Endothelial cell of umbilical vein (primary cell): ENCODE data around the gene SLA2. TPM values are rescaled to one million over a fixed set of nuclear protein-coding genes. Genes with fewer than 3 reads are reported as not detected.

Source experiments
- BruUV-seq: library from RNA; stranded (reverse); fragments of 400-500 nt; replicated peaks from 2 replicates; lab custom pipeline; 2021; lab: Mats Ljungman, UMichigan
- CTCF ChIA-PET: fragments of 300-600, 350-600 bp; sonication (Branson Sonifier 250); formaldehyde crosslinking; loops from one replicate; lab custom pipeline; 2021; ENCODE audit warnings: antibody characterized with exemption, inconsistent platforms; lab: Charles Lee
- POLR2A ChIA-PET: fragments of 300-600, 350-600 bp; sonication (Branson Sonifier 250); formaldehyde crosslinking; loops from one replicate; lab custom pipeline; 2021; ENCODE audit warnings: antibody characterized with exemption, inconsistent platforms; lab: Charles Lee
- DNase-seq: peaks from one replicate; pipeline ENCODE4 v3.0.0-alpha.2; 2011; ENCODE audit warnings: low read depth, low spot score
- FAIRE-seq: peaks from 2 replicates; lab custom pipeline; 2011; peaks lifted over from hg19 to GRCh38; lab: Jason Lieb, UNC
- H2AFZ ChIP-seq: 2 replicates; pipeline ENCODE4 v1.6.0; 2012; ENCODE audit warnings: low read depth, low read length, control low read depth, inconsistent platforms
- H3K27ac ChIP-seq: 2 replicates; pipeline ENCODE4 v1.5.1; 2011; ENCODE audit warnings: low read depth, mild to moderate bottlenecking, control low read depth, low read length, moderate library complexity; ENCODE audit not compliant: insufficient read depth
- H3K27me3 ChIP-seq, 2 experiments: 2 replicates each; pipeline versions ENCODE4 v1.6.0 to v1.6.1; 2011; ENCODE audit warnings: low read length in 2 of 2, mixed read lengths in 1 of 2; ENCODE audit not compliant: control insufficient read depth in 2 of 2, insufficient read depth in 2 of 2
- H3K36me3 ChIP-seq, 2 experiments: 2 replicates in 1 of 2; 3 replicates in 1 of 2; pipeline ENCODE4 v1.5.1; 2011; ENCODE audit warnings: low read length in 2 of 2, mild to moderate bottlenecking in 1 of 2, moderate library complexity in 1 of 2; ENCODE audit not compliant: control insufficient read depth in 2 of 2, insufficient read depth in 2 of 2; ENCODE audit errors: extremely low read depth in 1 of 2
- H3K4me1 ChIP-seq: 3 replicates; pipeline ENCODE4 v1.5.1; 2011; ENCODE audit warnings: mild to moderate bottlenecking, low read length; ENCODE audit not compliant: control insufficient read depth, insufficient read depth; ENCODE audit errors: extremely low read depth
- H3K4me2 ChIP-seq: 2 replicates; pipeline ENCODE4 v1.6.1; 2011; ENCODE audit warnings: low read length, control low read depth, mixed read lengths; ENCODE audit not compliant: insufficient read depth
- H3K4me3 ChIP-seq, 3 experiments: fragments of 200-600 bp in 1 of 3; sonication (generic), shearing (Covaris generic) in 1 of 3; replicated peaks in 1 of 3; 2 replicates each; pipeline ENCODE4 v1.5.1; 2011 to 2016; ENCODE audit warnings: control low read depth in 3 of 3, low read length in 3 of 3, mild to moderate bottlenecking in 2 of 3, inconsistent platforms in 1 of 3, low read depth in 1 of 3, moderate library complexity in 1 of 3; ENCODE audit not compliant: insufficient read depth in 1 of 3
- H3K79me2 ChIP-seq: 2 replicates; pipeline ENCODE4 v1.6.0; 2012; ENCODE audit warnings: low read length, inconsistent platforms; ENCODE audit not compliant: control insufficient read depth, insufficient read depth
- H3K9ac ChIP-seq: replicated peaks from 2 replicates; pipeline ENCODE3; 2011; ENCODE audit warnings: low read length, control low read depth; ENCODE audit not compliant: insufficient read depth; ENCODE audit errors: extremely low read depth
- H3K9me1 ChIP-seq: replicated peaks from 3 replicates; pipeline ENCODE4 v1.6.0; 2011; ENCODE audit warnings: mild to moderate bottlenecking, low read length; ENCODE audit not compliant: control insufficient read depth, insufficient read depth; ENCODE audit errors: extremely low read depth
- H3K9me3 ChIP-seq: replicated peaks from 2 replicates; pipeline ENCODE4 v1.5.1; 2012; ENCODE audit warnings: low read length, inconsistent platforms; ENCODE audit not compliant: control insufficient read depth, insufficient read depth
- H4K20me1 ChIP-seq: replicated peaks from 2 replicates; pipeline ENCODE3; 2011; ENCODE audit warnings: mild to moderate bottlenecking, low read length; ENCODE audit not compliant: control insufficient read depth, insufficient read depth; ENCODE audit errors: extremely low read depth
- EZH2 ChIP-seq: IDR thresholded peaks from 2 replicates; pipeline ENCODE4 v1.6.1; 2012; ENCODE audit warnings: borderline replicate concordance, low read depth, mild to moderate bottlenecking, moderate library complexity, low read length, inconsistent platforms; ENCODE audit not compliant: severe bottlenecking
- FOS ChIP-seq: IDR thresholded peaks from 2 replicates; pipeline ENCODE4 v1.6.1; 2011; ENCODE audit warnings: mild to moderate bottlenecking, low read length, moderate library complexity, borderline replicate concordance; ENCODE audit not compliant: insufficient read depth
- GATA2 ChIP-seq: IDR thresholded peaks from 2 replicates; pipeline ENCODE4 v1.7.0; 2011; ENCODE audit warnings: low read depth, mild to moderate bottlenecking, moderate library complexity, mixed read lengths, low read length; ENCODE audit not compliant: insufficient read length, insufficient read depth
- JUN ChIP-seq: IDR thresholded peaks from 2 replicates; pipeline ENCODE4 v1.6.1; 2011; ENCODE audit warnings: borderline replicate concordance, low read depth; ENCODE audit not compliant: insufficient read length, insufficient read depth
- MYC ChIP-seq: IDR thresholded peaks from one replicate; pipeline ENCODE4 v1.6.1; 2011; ENCODE audit warnings: mild to moderate bottlenecking, low read depth, low read length
- POLR2A ChIP-seq: IDR thresholded peaks from 2 replicates; pipeline ENCODE4 v1.6.1; 2012; ENCODE audit warnings: low read depth, mild to moderate bottlenecking, control low read depth, low read length
- POLR2AphosphoS5 ChIP-seq: IDR thresholded peaks from 2 replicates; pipeline ENCODE4 v1.6.1; 2012; ENCODE audit warnings: low read depth, mild to moderate bottlenecking, control low read depth, low read length, moderate library complexity; ENCODE audit not compliant: insufficient read depth
- dilution Hi-C: fragments of 300-500 bp; cut with MboI; formaldehyde crosslinking; loops from one replicate; pipeline ENCODE4 v1.15.0; 2019; ENCODE audit warnings: low sequenced_read_pairs; ENCODE audit not compliant: extremely low pct_ligation_motif_present
- intact Hi-C: fragments of 100-400 bp; cut with micrococcal nuclease; formaldehyde crosslinking; loops from one replicate; pipeline ENCODE4 v1.10.0; 2022
- polyA plus RNA-seq, 4 experiments: library from polyadenylated mRNA; depleted of rRNA in 3 of 4; stranded (reverse) in 3 of 4; unstranded in 1 of 4; fragments of >200 nt; gene quantifications; 2 replicates each; pipeline versions ENCODE4 v1.2.1 to v1.2.3, GENCODE V29; 2011 to 2012; ENCODE audit warnings: missing spikeins in 1 of 4
- total RNA-seq: library from RNA; stranded (reverse); gene quantifications from 2 replicates; pipeline ENCODE4 v1.2.3, GENCODE V29; 2021
- TF ChIP-seq, protein P1 (sequence below), 2 donors: IDR thresholded peaks; 1 replicate in 1 of 2; 2 replicates in 1 of 2; pipeline ENCODE4 v1.5.1; 2011; ENCODE audit warnings: low read length in 2 of 2, mild to moderate bottlenecking in 2 of 2, moderate library complexity in 2 of 2, control low read depth in 1 of 2, inconsistent platforms in 1 of 2, low read depth in 1 of 2; ENCODE audit not compliant: insufficient read depth in 1 of 2; ENCODE audit errors: extremely low read depth in 1 of 2
- TF ChIP-seq, protein P2 (sequence below): IDR thresholded peaks from 2 replicates; pipeline ENCODE4 v1.6.1; 2011; ENCODE audit not compliant: insufficient read depth, insufficient read length

The SLA2 gene
- total and polyA plus RNA-seq, 2 donors (not counting 3 experiments of a cell fraction or from before 2014, with no cell fraction given) = not detected

DNA sequence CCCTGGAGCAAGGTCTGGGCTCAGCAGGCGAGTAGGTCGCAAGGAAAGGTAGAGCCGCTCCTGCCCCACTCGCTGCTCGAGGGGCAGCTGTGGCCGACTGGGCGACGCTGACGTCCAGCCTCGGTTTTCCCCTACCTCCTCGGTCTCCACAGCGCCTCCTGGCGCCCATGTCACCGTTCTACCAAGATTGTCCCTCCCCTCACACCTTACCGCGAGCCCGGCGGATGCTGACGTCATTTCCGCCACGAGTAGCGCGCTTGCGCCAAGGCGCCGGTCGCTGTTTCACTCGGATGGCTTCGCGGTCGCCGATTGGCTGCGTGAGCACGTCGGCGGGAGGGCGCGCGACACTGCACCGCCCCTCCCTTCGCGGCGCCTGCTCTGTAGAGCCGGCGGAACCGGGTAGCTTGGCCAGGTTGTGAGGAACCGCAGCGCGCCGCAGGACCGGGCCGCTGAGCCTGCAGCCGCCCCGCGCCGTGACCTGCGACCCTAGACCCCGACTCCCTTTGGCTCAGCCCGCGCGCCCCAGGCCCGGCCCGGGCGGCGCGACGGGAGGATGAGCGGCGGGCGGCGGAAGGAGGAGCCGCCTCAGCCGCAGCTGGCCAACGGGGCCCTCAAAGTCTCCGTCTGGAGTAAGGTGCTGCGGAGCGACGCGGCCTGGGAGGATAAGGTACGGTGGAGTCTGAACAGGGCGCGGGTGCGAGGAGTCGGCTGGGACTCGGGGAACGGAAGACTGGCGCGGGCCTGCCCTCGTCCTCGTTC is 40.4 kb downstream of the SLA2 start, which contains the start of gene RAB5IF:
TSS of gene RAB5IF (plus strand) at position 381 of the 759 bp plus-strand sequence. CDS start at position 554, 173 bp downstream.
- H3K9ac ChIP-seq = peak within 1 kb of the TSS; percentile 70
- FAIRE-seq (peak; percentile 98), DNase-seq (peak; percentile 99)
- peak within 1 kb of the TSS; percentile 61 for H2AFZ ChIP-seq
- no peaks in the 10 kb centered on the region for H4K20me1 ChIP-seq
- POLR2A ChIA-PET = interaction anchor here (0.6 to 1.6 kb wide), 4 partner anchors 30 to 169 kb away, joined by 3 to 6 read pairs (median 3); partner anchors contain the start of genes DSN1 and MYL9
- peaks cover 28% of the 10 kb centered on the region for H3K79me2 ChIP-seq
- H3K27ac ChIP-seq = peak within 1 kb of the TSS; percentile 44
- H3K4me3 ChIP-seq = peak within 1 kb of the TSS; percentile 43 to 96 (median 91)
- H3K36me3 ChIP-seq = peaks cover 11 to 13% of the 10 kb centered on the region in 2 experiments
- intact Hi-C loops = loop anchor here (1.0 to 5.0 kb wide), 4 partner anchors 32 to 143 kb away; partner anchors contain the start of gene TGIF2
- H3K27me3 ChIP-seq = no peaks in the 10 kb centered on the region
- H3K4me1 ChIP-seq = peaks cover 19% of the 10 kb centered on the region
- TF ChIP-seq, protein P1, sequence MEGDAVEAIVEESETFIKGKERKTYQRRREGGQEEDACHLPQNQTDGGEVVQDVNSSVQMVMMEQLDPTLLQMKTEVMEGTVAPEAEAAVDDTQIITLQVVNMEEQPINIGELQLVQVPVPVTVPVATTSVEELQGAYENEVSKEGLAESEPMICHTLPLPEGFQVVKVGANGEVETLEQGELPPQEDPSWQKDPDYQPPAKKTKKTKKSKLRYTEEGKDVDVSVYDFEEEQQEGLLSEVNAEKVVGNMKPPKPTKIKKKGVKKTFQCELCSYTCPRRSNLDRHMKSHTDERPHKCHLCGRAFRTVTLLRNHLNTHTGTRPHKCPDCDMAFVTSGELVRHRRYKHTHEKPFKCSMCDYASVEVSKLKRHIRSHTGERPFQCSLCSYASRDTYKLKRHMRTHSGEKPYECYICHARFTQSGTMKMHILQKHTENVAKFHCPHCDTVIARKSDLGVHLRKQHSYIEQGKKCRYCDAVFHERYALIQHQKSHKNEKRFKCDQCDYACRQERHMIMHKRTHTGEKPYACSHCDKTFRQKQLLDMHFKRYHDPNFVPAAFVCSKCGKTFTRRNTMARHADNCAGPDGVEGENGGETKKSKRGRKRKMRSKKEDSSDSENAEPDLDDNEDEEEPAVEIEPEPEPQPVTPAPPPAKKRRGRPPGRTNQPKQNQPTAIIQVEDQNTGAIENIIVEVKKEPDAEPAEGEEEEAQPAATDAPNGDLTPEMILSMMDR (IDR thresholded peaks at IDR 0.05; ENCODE audit: extremely low read depth in 1 of 2, insufficient read depth in 1 of 2, low read depth in 1 of 2, low read length in 2 of 2) = peak; percentile 96 to 99
- no peak for TF ChIP-seq EZH2
- TF ChIP-seq FOS = no peak
- TF ChIP-seq MYC = peak; percentile 51
- peak; percentile 87 for TF ChIP-seq POLR2A
- TF ChIP-seq POLR2AphosphoS5 = peak; percentile 78
- TF ChIP-seq JUN = peak; percentile 86
- no peak for TF ChIP-seq GATA2
- TF ChIP-seq, protein P2, sequence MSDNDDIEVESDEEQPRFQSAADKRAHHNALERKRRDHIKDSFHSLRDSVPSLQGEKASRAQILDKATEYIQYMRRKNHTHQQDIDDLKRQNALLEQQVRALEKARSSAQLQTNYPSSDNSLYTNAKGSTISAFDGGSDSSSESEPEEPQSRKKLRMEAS = peak; percentile 56
- CTCF ChIA-PET = interaction anchor here (0.7 to 3.6 kb wide), 30 partner anchors 9 to 313 kb away, joined by 3 to 23 read pairs (median 5); partner anchors contain the start of genes DSN1, NDRG3 and TGIF2
- dilution Hi-C loops = no loop called here
- no TSS peak for BruUV-seq
- peak within 1 kb of the TSS; percentile 93 for H3K4me2 ChIP-seq
- H3K9me3 ChIP-seq = no peaks in the 10 kb centered on the region
- H3K9me1 ChIP-seq = no peaks in the 10 kb centered on the region
